Vagina (tissue), 2 donors: Measurements from ENCODE around the gene MKKS. TPM values are rescaled to one million over a fixed set of nuclear protein-coding genes. Genes with fewer than 3 reads are reported as not detected.

Source experiments
- DNase-seq, 2 donors: peaks; one replicate each; pipeline ENCODE4 v3.0.0-alpha.2; 2017; ENCODE audit errors: extremely low spot score in 2 of 2
- H3K27ac ChIP-seq: fragments of 200-600 bp; sonication (generic); one replicate; pipeline ENCODE4 v1.5.1; 2019
- H3K27me3 ChIP-seq: fragments of 200-600 bp; sonication (generic); one replicate; pipeline ENCODE4 v1.5.1; 2019
- H3K36me3 ChIP-seq, 2 donors: fragments of 200-600 bp; sonication (generic); one replicate each; pipeline ENCODE4 v1.5.1; 2017 to 2019
- H3K4me1 ChIP-seq: fragments of 200-600 bp; sonication (generic); one replicate; pipeline ENCODE4 v1.5.1; 2019
- H3K4me3 ChIP-seq, 2 donors: fragments of 200-600 bp; sonication (generic); 1 replicate in 1 of 2; 2 replicates in 1 of 2; pipeline ENCODE4 v1.5.1; 2016 to 2019
- H3K9me3 ChIP-seq: fragments of 200-600 bp; sonication (generic); one replicate; pipeline ENCODE4 v1.5.1; 2019
- POLR2A ChIP-seq, 2 donors: fragments of 450-650 bp; IDR thresholded peaks; one replicate each; pipeline ENCODE4 v1.6.1; 2017; ENCODE audit warnings: antibody characterized with exemption in 2 of 2, mild to moderate bottlenecking in 2 of 2, moderate library complexity in 2 of 2
- POLR2AphosphoS5 ChIP-seq, 2 donors: sonication (generic); formaldehyde crosslinking; IDR thresholded peaks; one replicate each; pipeline ENCODE4 v1.9.0; 2017; ENCODE audit warnings: antibody characterized with exemption in 2 of 2, mild to moderate bottlenecking in 2 of 2, low read depth in 1 of 2; ENCODE audit not compliant: insufficient read depth in 1 of 2
- intact Hi-C: fragments of 100-400 bp; cut with DNase I; formaldehyde crosslinking; loops from one replicate; pipeline ENCODE4 v1.15.1; 2023
- total RNA-seq: library from RNA; depleted of rRNA; stranded (reverse); fragments of >200 nt; gene quantifications from one replicate; pipeline ENCODE4 v1.2.3, GENCODE V29; 2016
- TF ChIP-seq, protein P1 (sequence below), 3 experiments: fragments of 450-650 bp in 2 of 3; fragments of 200-600 bp in 1 of 3; sonication (generic) in 1 of 3; IDR thresholded peaks; one replicate each; pipeline ENCODE4 v1.5.1; 2017 to 2019; ENCODE audit warnings: antibody characterized with exemption in 3 of 3, mild to moderate bottlenecking in 2 of 3, moderate library complexity in 2 of 3

MKKS gene
- total RNA-seq, 1 donor from 2014 or later: 12.5 TPM

DNA sequence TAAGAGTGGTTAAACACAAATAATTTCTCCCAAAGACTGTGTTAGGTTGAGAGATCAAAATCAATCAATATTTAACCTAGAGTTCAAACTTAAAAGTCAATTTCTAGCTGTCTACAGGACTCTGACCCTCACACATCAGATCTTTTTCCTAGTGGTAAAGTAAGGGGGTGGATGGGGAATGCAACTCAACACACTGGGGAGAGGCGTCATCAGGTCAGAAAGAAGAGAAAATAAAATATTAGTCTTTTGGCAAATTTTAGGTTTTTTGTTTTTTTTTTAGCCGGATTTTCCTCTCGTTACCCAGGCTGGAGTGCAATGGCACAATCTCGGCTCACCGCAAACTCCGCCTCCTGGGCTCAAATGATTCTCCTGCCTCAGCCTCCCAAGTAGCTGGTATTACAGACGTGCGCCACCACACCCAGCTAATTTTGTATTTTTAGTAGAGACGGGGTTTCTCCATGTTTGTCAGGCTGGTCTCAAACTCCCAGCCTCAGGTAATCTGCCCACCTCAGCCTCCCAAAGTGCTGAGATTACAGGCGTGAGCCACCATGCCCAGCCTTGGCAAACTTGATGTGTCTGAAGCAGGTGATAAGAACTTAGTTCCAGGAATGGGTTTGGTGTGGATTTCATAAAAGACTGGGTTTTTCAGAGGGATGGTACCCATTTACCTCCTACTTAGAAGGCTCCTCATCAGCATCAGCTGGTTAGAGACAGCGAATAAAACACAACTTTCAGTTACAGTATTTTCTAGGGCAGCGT, 65.9 kb downstream of the MKKS start:
- Histone ChIP-seq H3K27ac (no peak overlapping the region), H3K4me3 (no peak overlapping the region), H3K27me3 (no peaks in the 10 kb centered on the region), H3K9me3 (no peaks in the 10 kb centered on the region), H3K36me3 (no peaks in the 10 kb centered on the region), H3K4me1 (no peaks in the 10 kb centered on the region)
- intact Hi-C loops: no loop called here
- no peak for TF ChIP-seq POLR2A (IDR thresholded peaks at IDR 0.05)
- no peak for TF ChIP-seq POLR2AphosphoS5 (IDR thresholded peaks at IDR 0.05; ENCODE audit: insufficient read depth in 1 of 2, low read depth in 1 of 2)
- TF ChIP-seq, protein P1, sequence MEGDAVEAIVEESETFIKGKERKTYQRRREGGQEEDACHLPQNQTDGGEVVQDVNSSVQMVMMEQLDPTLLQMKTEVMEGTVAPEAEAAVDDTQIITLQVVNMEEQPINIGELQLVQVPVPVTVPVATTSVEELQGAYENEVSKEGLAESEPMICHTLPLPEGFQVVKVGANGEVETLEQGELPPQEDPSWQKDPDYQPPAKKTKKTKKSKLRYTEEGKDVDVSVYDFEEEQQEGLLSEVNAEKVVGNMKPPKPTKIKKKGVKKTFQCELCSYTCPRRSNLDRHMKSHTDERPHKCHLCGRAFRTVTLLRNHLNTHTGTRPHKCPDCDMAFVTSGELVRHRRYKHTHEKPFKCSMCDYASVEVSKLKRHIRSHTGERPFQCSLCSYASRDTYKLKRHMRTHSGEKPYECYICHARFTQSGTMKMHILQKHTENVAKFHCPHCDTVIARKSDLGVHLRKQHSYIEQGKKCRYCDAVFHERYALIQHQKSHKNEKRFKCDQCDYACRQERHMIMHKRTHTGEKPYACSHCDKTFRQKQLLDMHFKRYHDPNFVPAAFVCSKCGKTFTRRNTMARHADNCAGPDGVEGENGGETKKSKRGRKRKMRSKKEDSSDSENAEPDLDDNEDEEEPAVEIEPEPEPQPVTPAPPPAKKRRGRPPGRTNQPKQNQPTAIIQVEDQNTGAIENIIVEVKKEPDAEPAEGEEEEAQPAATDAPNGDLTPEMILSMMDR (IDR thresholded peaks at IDR 0.05): no peak
- DNase-seq: no peak

DNA sequence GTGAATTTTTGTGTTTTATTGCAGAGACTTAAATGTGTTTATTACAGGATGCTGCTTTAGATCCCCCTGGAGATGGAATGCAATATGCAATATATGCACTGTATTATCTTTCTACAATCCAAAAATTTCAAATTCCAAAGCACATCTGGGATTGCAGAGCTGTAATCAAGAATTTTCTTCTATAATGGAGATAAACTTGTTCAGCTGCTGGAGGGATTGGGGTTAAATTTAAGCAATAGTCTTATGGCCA, 66.4 kb downstream of the MKKS start:
- Histone ChIP-seq H3K27ac (no peak overlapping the region), H3K4me1 (no peaks in the 10 kb centered on the region), H3K4me3 (no peak overlapping the region), H3K36me3 (no peaks in the 10 kb centered on the region), H3K27me3 (no peaks in the 10 kb centered on the region), H3K9me3 (no peaks in the 10 kb centered on the region)
- no peak for TF ChIP-seq POLR2AphosphoS5 (IDR thresholded peaks at IDR 0.05; ENCODE audit: insufficient read depth in 1 of 2, low read depth in 1 of 2)
- TF ChIP-seq, protein P1 (IDR thresholded peaks at IDR 0.05): no peak
- TF ChIP-seq POLR2A (IDR thresholded peaks at IDR 0.05): no peak
- no peak for DNase-seq
- intact Hi-C loops: no loop called here

DNA sequence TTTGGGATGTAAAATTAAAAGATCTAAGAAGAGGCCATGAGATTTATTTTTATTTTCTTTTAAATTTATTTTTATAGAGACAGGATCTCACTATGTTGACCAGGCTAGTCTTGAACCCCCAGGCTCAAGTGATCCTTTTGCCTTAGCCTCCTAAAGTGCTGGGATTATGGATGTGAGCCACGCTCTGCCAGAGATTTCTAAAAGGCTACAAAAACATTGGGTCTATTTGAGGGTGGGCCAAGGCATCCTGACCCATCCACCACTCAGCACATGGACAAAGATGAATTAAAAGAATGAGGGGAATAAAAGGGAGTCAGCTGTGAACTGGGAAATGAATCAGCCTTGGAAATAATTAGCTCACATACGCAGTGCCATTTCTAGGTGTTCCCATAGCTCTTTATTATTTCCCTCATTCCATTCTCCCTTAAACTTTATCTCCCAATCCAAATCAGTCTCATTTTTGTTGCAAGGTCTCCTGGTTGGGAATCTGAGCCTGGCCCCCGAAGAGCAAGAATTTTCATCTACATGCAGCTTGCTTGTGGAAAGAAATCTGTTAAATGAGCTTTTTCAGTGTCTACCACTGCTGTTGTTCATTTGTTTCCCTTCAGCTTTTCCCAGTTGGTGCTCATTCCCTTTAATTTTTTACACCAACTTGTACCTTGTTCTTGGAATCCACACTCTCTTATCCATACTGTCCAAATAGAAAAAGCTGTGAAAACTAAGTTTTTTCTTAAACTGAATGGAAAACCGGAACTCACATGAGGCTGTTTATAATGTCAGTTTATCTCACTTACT, 66.9 kb downstream of the MKKS start:
- Histone ChIP-seq H3K27ac (no peak overlapping the region), H3K27me3 (no peaks in the 10 kb centered on the region), H3K9me3 (no peaks in the 10 kb centered on the region), H3K4me1 (no peaks in the 10 kb centered on the region), H3K36me3 (no peaks in the 10 kb centered on the region), H3K4me3 (no peak overlapping the region)
- DNase-seq: no peak
- intact Hi-C loops: no loop called here
- TF ChIP-seq, protein P1 (IDR thresholded peaks at IDR 0.05): no peak
- TF ChIP-seq POLR2AphosphoS5 (IDR thresholded peaks at IDR 0.05; ENCODE audit: insufficient read depth in 1 of 2, low read depth in 1 of 2) (no peak), POLR2A (IDR thresholded peaks at IDR 0.05) (no peak)

DNA sequence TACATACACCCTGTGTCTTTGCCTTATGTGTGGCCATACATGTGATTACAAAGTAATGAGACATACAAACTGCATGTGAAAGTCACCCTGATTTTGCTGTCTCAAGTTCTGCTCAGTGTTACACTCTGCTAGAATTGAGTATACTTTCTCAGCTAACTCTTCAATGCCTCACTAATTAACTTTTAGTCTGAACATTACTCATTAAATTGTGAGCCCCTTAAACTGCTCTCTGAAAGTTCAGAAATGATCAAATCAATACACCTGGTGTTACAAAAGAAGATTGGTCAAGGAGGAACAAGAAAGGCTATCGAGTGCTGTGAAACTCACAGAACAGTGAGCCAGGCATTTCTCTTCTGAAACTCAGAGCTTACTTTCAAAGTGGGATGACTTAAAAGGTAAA, 71.3 kb downstream of the MKKS start:
- no peaks in the 10 kb centered on the region for H3K27me3 ChIP-seq
- TF ChIP-seq POLR2A (IDR thresholded peaks at IDR 0.05) (no peak), POLR2AphosphoS5 (IDR thresholded peaks at IDR 0.05; ENCODE audit: insufficient read depth in 1 of 2, low read depth in 1 of 2) (no peak)
- TF ChIP-seq, protein P1 (IDR thresholded peaks at IDR 0.05): no peak
- no peak for DNase-seq
- no peaks in the 10 kb centered on the region for H3K36me3 ChIP-seq
- no peaks in the 10 kb centered on the region for H3K9me3 ChIP-seq
- no peaks in the 10 kb centered on the region for H3K4me1 ChIP-seq
- no peak overlapping the region for H3K27ac ChIP-seq
- intact Hi-C loops: no loop called here
- no peak overlapping the region for H3K4me3 ChIP-seq

DNA sequence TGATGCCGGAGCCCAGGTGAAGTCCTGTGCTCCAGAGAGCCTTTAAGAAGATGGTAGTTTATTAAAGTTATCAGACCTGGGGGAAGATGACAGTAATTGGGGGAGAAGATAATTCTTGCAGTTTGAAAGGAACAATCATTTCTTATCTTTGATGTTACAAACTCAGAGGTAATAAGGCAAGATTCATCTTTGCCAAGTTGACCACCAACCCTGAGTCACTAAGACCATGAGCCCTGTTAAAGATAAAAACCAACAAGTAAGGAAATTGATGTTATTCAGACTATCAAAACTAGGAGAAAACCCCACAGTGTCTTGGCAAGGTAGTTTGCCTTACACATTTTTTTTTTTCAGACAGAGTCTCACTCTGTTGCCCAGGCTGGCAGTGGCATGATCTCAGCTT, 73.1 kb downstream of the MKKS start:
- no peak overlapping the region for H3K4me3 ChIP-seq
- H3K27me3 ChIP-seq: no peaks in the 10 kb centered on the region
- H3K4me1 ChIP-seq: no peaks in the 10 kb centered on the region
- no peak for DNase-seq
- H3K27ac ChIP-seq: no peak overlapping the region
- no peaks in the 10 kb centered on the region for H3K36me3 ChIP-seq
- TF ChIP-seq, protein P1 (IDR thresholded peaks at IDR 0.05): no peak
- TF ChIP-seq POLR2A (IDR thresholded peaks at IDR 0.05) (no peak), POLR2AphosphoS5 (IDR thresholded peaks at IDR 0.05; ENCODE audit: insufficient read depth in 1 of 2, low read depth in 1 of 2) (no peak)
- intact Hi-C loops: no loop called here
- H3K9me3 ChIP-seq: no peaks in the 10 kb centered on the region
